GM13977 (cell line): ENCODE data around the gene CHI3L1.

Source experiments
- DNase-seq: peaks from one replicate; pipeline ENCODE4 v3.0.0; 2012; ENCODE audit warnings: low spot score
- in situ Hi-C: fragments of 300-500 bp; cut with MboI; formaldehyde crosslinking; loops from one replicate; pipeline ENCODE4 v1.12.0; 2022; ENCODE audit warnings: low sequenced_read_pairs, low pct_unique_long_range_greater_than_20kb, mixed read lengths, inconsistent platforms; ENCODE audit not compliant: unreplicated experiment
- TF ChIP-seq, protein P1 (sequence below): IDR thresholded peaks from 2 replicates; pipeline ENCODE4 v1.5.1; 2012; ENCODE audit warnings: mild to moderate bottlenecking, control low read depth; ENCODE audit not compliant: insufficient read depth; ENCODE audit errors: extremely low read depth, missing control alignments

CHI3L1 gene

GRCh38 chr1:203188686-203189232, 2.3 kb upstream of the CHI3L1 start:
- TF ChIP-seq, protein P1, sequence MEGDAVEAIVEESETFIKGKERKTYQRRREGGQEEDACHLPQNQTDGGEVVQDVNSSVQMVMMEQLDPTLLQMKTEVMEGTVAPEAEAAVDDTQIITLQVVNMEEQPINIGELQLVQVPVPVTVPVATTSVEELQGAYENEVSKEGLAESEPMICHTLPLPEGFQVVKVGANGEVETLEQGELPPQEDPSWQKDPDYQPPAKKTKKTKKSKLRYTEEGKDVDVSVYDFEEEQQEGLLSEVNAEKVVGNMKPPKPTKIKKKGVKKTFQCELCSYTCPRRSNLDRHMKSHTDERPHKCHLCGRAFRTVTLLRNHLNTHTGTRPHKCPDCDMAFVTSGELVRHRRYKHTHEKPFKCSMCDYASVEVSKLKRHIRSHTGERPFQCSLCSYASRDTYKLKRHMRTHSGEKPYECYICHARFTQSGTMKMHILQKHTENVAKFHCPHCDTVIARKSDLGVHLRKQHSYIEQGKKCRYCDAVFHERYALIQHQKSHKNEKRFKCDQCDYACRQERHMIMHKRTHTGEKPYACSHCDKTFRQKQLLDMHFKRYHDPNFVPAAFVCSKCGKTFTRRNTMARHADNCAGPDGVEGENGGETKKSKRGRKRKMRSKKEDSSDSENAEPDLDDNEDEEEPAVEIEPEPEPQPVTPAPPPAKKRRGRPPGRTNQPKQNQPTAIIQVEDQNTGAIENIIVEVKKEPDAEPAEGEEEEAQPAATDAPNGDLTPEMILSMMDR, result no peak
- DNase-seq, result no peak
- in situ Hi-C loops, result no loop called here

GRCh38 chr1:203187689-203188264, 1.3 kb upstream of the CHI3L1 start:
- in situ Hi-C loops, result no loop called here
- TF ChIP-seq, protein P1, result no peak
- DNase-seq, result no peak

- TF ChIP-seq, protein P1, result no peak
- DNase-seq, result no peak
- in situ Hi-C loops, result no loop called here
Observed at GRCh38 chr1:203187304-203187685, 791 bp upstream of the CHI3L1 start.

DNA sequence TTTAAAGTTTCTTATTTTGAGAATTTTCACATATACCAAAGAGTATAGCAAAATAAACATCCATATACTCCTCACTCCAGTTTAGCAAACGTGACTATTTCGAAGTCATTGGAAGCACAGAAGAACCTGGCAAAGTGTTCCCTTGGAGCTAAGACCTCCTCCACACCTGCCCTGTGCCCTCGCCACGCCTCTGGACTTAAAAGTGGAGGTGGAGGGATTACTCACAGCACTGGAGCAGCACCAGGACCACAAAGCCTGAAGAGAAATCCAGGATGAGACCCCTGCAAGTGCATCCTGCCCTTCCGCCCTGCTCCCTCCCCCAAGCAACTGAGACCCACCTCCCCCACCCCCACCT, 436 bp downstream of the CHI3L1 start:
- TF ChIP-seq, protein P1, result no peak
- no peak for DNase-seq
- in situ Hi-C loops, result no loop called here

DNA sequence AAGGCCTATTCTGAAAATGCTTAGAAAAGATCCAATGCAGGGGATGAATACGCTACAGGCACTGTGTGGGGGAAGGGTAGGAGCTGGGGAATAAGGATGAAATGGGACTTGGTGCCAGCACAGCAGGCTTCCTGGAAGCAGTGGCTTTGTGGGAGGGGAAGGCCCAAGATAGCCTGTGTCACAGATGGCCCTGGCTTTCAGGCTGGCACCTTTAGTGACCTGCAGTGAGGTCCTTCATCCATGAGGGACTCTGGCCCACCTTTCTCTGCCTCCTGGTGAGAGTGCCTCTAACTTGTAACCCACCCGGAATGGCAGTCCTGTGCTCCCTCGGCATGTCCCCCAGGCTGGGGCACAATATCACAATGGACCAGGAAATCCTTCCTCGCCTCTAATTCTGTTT, 919 bp downstream of the CHI3L1 start:
- TF ChIP-seq, protein P1, result no peak
- no peak for DNase-seq
- in situ Hi-C loops, result no loop called here

DNA sequence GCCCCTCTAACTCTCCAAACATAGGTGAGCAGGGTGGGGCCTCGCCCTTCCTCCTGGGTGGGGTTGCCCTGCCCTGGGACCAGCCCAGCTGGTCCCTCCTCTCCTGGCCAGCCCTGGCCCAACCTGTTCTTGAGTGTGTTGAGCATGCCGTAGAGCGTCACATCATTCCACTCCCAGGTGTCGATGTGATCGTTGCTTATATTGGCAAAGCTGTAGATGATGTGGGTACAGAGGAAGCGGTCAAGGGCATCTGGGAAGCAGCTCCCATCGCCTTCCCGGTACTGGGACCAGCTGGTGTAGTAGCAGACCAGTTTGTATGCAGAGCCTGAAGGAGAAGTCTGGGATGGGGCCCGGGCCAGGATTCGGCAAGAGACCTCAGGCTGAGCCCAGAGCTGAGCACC, 1.4 kb downstream of the CHI3L1 start:
- in situ Hi-C loops, result no loop called here
- no peak for DNase-seq
- TF ChIP-seq, protein P1, result no peak
